ENCODE measurements around the gene CFAP53. TPM values are rescaled to one million over a fixed set of nuclear protein-coding genes. Genes with fewer than 3 reads are reported as not detected.
A peak's percentile ranks its signal among the peaks of the same experiment; 100 is the strongest.

CFAP53 gene
- total RNA-seq, 2 donors from 2014 or later = 0.35 TPM; not detected in 1

- no peaks in the 10 kb centered on the region for H3K36me3 ChIP-seq
- peaks cover 0 to 5% of the 10 kb centered on the region in 2 donors for H3K4me1 ChIP-seq (ENCODE audit: control insufficient read depth in 1 of 2, low read depth in 2 of 2)
- DNase-seq (ENCODE audit: low spot score) = no peak
- no peak overlapping the region for H3K27ac ChIP-seq
- H3K27me3 ChIP-seq (replicated peaks; ENCODE audit: insufficient read depth) = no peaks in the 10 kb centered on the region
- peak; percentile 63 for TF ChIP-seq CTCF (IDR thresholded peaks at IDR 0.05)
- peak; percentile 7 for ATAC-seq (ENCODE audit: insufficient number of reproducible peaks, low FRiP score, low read depth)
- H3K4me3 ChIP-seq = peak overlapping the region; percentile 59
- no peaks in the 10 kb centered on the region for H3K9me3 ChIP-seq
Observed at GRCh38 chr18:50203801-50204604, 62.3 kb downstream of the CFAP53 start.

- no peak for ATAC-seq (ENCODE audit: insufficient number of reproducible peaks, low FRiP score, low read depth)
- H3K27me3 ChIP-seq (replicated peaks; ENCODE audit: insufficient read depth) = no peaks in the 10 kb centered on the region
Observed at GRCh38 chr18:50201476-50202018, 64.7 kb downstream of the CFAP53 start.

GRCh38 chr18:50199921-50200320 lies 66.4 kb downstream of the CFAP53 start:
- Histone ChIP-seq H3K27me3 (replicated peaks; ENCODE audit: insufficient read depth) (no peaks in the 10 kb centered on the region), H3K9me3 (no peaks in the 10 kb centered on the region), H3K36me3 (no peaks in the 10 kb centered on the region), H3K4me1 (ENCODE audit: control insufficient read depth in 1 of 2, low read depth in 2 of 2) (peaks cover 0 to 5% of the 10 kb centered on the region in 2 donors), H3K4me3 (no peak overlapping the region), H3K27ac (no peak overlapping the region)
- TF ChIP-seq CTCF (IDR thresholded peaks at IDR 0.05) = no peak
- no peak for ATAC-seq (ENCODE audit: insufficient number of reproducible peaks, low FRiP score, low read depth)
- DNase-seq (ENCODE audit: low spot score) = no peak

More at GRCh38 chr18:50201476-50202018, 64.7 kb downstream of the CFAP53 start:
- Histone ChIP-seq H3K9me3 (no peaks in the 10 kb centered on the region), H3K4me1 (ENCODE audit: control insufficient read depth in 1 of 2, low read depth in 2 of 2) (peaks cover 0 to 5% of the 10 kb centered on the region in 2 donors), H3K4me3 (no peak overlapping the region), H3K27ac (no peak overlapping the region), H3K36me3 (no peaks in the 10 kb centered on the region)
- no peak for TF ChIP-seq CTCF (IDR thresholded peaks at IDR 0.05)
- no peak for DNase-seq (ENCODE audit: low spot score)

- no peak overlapping the region for H3K27ac ChIP-seq
- no peak overlapping the region for H3K4me3 ChIP-seq
- no peaks in the 10 kb centered on the region for H3K27me3 ChIP-seq (replicated peaks; ENCODE audit: insufficient read depth)
- no peaks in the 10 kb centered on the region for H3K36me3 ChIP-seq
- no peak for TF ChIP-seq CTCF (IDR thresholded peaks at IDR 0.05)
- H3K4me1 ChIP-seq (ENCODE audit: control insufficient read depth in 1 of 2, low read depth in 2 of 2) = peaks cover 0 to 5% of the 10 kb centered on the region in 2 donors
- no peak for DNase-seq (ENCODE audit: low spot score)
- ATAC-seq (ENCODE audit: insufficient number of reproducible peaks, low FRiP score, low read depth) = no peak
- H3K9me3 ChIP-seq = no peaks in the 10 kb centered on the region
Observed at GRCh38 chr18:50199346-50199855, 66.9 kb downstream of the CFAP53 start.

GRCh38 chr18:50196261-50196660 lies 70.0 kb downstream of the CFAP53 start:
- DNase-seq (ENCODE audit: low spot score) (no peak), ATAC-seq (ENCODE audit: insufficient number of reproducible peaks, low FRiP score, low read depth) (no peak)
- H3K4me1 ChIP-seq (ENCODE audit: control insufficient read depth in 1 of 2, low read depth in 2 of 2) = peaks cover 6 to 18% of the 10 kb centered on the region in 2 donors
- no peak overlapping the region for H3K4me3 ChIP-seq
- no peaks in the 10 kb centered on the region for H3K9me3 ChIP-seq
- TF ChIP-seq CTCF (IDR thresholded peaks at IDR 0.05) = no peak
- no peaks in the 10 kb centered on the region for H3K27me3 ChIP-seq (replicated peaks; ENCODE audit: insufficient read depth)
- H3K27ac ChIP-seq = no peak overlapping the region
- no peaks in the 10 kb centered on the region for H3K36me3 ChIP-seq

All from thoracic aorta (tissue), 2 donors.